SU-DHL-6 (cell line): ENCODE results near the gene TRRAP.

ENCODE experiments used
- EZH2phosphoT487 ChIP-seq: fragments of 200-600 bp; sonication (generic), shearing (Covaris generic); conservative IDR thresholded peaks from 2 replicates; pipeline ENCODE4 v1.6.1; 2018; ENCODE audit warnings: mild to moderate bottlenecking, antibody characterized with exemption, low read length, moderate library complexity, mixed read lengths
- TF ChIP-seq, protein P1 (sequence below): fragments of 200-600 bp; sonication (generic); IDR thresholded peaks from one replicate; pipeline ENCODE4 v1.5.1; 2017; ENCODE audit warnings: antibody characterized with exemption, mild to moderate bottlenecking, low read length, moderate library complexity; ENCODE audit not compliant: insufficient read depth, poor library complexity, severe bottlenecking

DNA sequence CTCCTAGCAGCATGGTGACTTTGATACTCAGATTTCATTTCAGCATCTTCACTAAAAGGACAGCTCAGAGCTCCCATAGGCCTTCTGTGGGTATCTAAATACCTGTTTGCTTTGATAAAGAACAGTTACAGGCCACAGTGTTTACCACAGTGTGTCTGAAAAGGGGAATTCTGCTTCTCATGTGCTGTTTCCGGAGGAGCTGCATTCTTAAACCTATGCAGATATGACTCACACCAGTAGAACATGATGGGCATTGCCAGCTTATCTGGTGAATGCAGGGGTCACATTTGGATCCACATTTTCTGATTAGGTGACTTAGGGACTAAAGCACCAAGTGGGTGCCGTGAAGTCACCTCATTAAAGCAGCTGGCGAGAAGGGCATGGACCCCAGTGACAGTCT lies 52.6 kb downstream of the TRRAP start:
- TF ChIP-seq, protein P1, sequence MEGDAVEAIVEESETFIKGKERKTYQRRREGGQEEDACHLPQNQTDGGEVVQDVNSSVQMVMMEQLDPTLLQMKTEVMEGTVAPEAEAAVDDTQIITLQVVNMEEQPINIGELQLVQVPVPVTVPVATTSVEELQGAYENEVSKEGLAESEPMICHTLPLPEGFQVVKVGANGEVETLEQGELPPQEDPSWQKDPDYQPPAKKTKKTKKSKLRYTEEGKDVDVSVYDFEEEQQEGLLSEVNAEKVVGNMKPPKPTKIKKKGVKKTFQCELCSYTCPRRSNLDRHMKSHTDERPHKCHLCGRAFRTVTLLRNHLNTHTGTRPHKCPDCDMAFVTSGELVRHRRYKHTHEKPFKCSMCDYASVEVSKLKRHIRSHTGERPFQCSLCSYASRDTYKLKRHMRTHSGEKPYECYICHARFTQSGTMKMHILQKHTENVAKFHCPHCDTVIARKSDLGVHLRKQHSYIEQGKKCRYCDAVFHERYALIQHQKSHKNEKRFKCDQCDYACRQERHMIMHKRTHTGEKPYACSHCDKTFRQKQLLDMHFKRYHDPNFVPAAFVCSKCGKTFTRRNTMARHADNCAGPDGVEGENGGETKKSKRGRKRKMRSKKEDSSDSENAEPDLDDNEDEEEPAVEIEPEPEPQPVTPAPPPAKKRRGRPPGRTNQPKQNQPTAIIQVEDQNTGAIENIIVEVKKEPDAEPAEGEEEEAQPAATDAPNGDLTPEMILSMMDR: no peak
- no peak for TF ChIP-seq EZH2phosphoT487
